Fibroblast of lung (primary cell): ENCODE data around the gene DCLRE1A. TPM values are rescaled to one million over a fixed set of nuclear protein-coding genes. Genes with fewer than 3 reads are reported as not detected.
"Not testable (repeated sequence)": the region's sequence is repeated elsewhere in the genome, so short reads cannot be mapped to it uniquely, and the experiment has no call there.

Source experiments
- DNase-seq, 2 donors: peaks; one replicate each; pipeline versions ENCODE4 v3.0.0 to v3.0.0-alpha.2; 2010; ENCODE audit warnings: low read depth in 2 of 2
- H2AFZ ChIP-seq: 2 replicates; pipeline ENCODE4 v1.5.1; 2012; ENCODE audit warnings: low read length, control low read depth, inconsistent platforms
- H3K27ac ChIP-seq: 2 replicates; pipeline ENCODE4 v1.5.1; 2011; ENCODE audit warnings: low read length, control low read depth; ENCODE audit not compliant: insufficient read depth
- H3K27me3 ChIP-seq: 2 replicates; pipeline ENCODE4 v1.5.1; 2011; ENCODE audit warnings: mild to moderate bottlenecking, low read length; ENCODE audit not compliant: control insufficient read depth, insufficient read depth
- H3K36me3 ChIP-seq: 2 replicates; pipeline ENCODE4 v1.5.1; 2011; ENCODE audit warnings: low read length; ENCODE audit not compliant: control insufficient read depth, insufficient read depth
- H3K4me1 ChIP-seq: 2 replicates; pipeline ENCODE4 v1.5.1; 2011; ENCODE audit warnings: low read length; ENCODE audit not compliant: control insufficient read depth, insufficient read depth; ENCODE audit errors: extremely low read depth
- H3K4me2 ChIP-seq: 2 replicates; pipeline ENCODE4 v1.5.1; 2011; ENCODE audit warnings: low read length, control low read depth; ENCODE audit not compliant: insufficient read depth; ENCODE audit errors: extremely low read depth
- H3K4me3 ChIP-seq, 4 experiments: fragments of 200-600 bp in 1 of 4; sonication (generic) in 1 of 4; replicated peaks in 1 of 4; 2 replicates each; pipeline ENCODE4 v1.5.1; 2011 to 2016; ENCODE audit warnings: low read length in 4 of 4, low read depth in 3 of 4, mild to moderate bottlenecking in 3 of 4, control low read depth in 2 of 4, inconsistent platforms in 1 of 4, mixed read lengths in 1 of 4; ENCODE audit not compliant: insufficient read depth in 1 of 4; ENCODE audit errors: control extremely low read depth in 1 of 4
- H3K79me2 ChIP-seq: 2 replicates; pipeline ENCODE4 v1.5.1; 2012; ENCODE audit warnings: mild to moderate bottlenecking, low read length, inconsistent platforms; ENCODE audit not compliant: control insufficient read depth, insufficient read depth
- H3K9ac ChIP-seq: 2 replicates; pipeline ENCODE4 v1.5.1; 2011; ENCODE audit warnings: mild to moderate bottlenecking, low read length, control low read depth; ENCODE audit not compliant: insufficient read depth
- H3K9me3 ChIP-seq: 2 replicates; pipeline ENCODE4 v1.5.1; 2012; ENCODE audit warnings: low read depth, low read length; ENCODE audit not compliant: control insufficient read depth, insufficient read depth
- H4K20me1 ChIP-seq: 2 replicates; pipeline ENCODE4 v1.5.1; 2011; ENCODE audit warnings: low read length; ENCODE audit not compliant: control insufficient read depth, insufficient read depth; ENCODE audit errors: extremely low read depth
- CTCF ChIP-seq, 2 donors: IDR thresholded peaks in 1 of 2; conservative IDR thresholded peaks in 1 of 2; 1 replicate in 1 of 2; 2 replicates in 1 of 2; pipeline ENCODE4 v1.5.1; 2011 to 2012; ENCODE audit warnings: low read length in 2 of 2, control low read depth in 1 of 2, inconsistent platforms in 1 of 2, low read depth in 1 of 2, mild to moderate bottlenecking in 1 of 2
- EZH2 ChIP-seq: IDR thresholded peaks from 2 replicates; pipeline ENCODE4 v1.5.1; 2012; ENCODE audit warnings: low read length, control low read depth, mild to moderate bottlenecking; ENCODE audit errors: missing control alignments
- polyA plus RNA-seq, 2 donors: library from polyadenylated mRNA; depleted of rRNA in 1 of 2; stranded (reverse) in 1 of 2; unstranded in 1 of 2; fragments of >200 nt; gene quantifications; 2 replicates each; pipeline ENCODE4 v1.2.1, GENCODE V29; 2011 to 2012; ENCODE audit warnings: missing spikeins in 1 of 2
- total RNA-seq: library from RNA; depleted of rRNA; stranded (reverse); fragments of >200 nt; gene quantifications from 2 replicates; pipeline ENCODE4 v1.2.1, GENCODE V29; 2014

Gene DCLRE1A
- total and polyA plus RNA-seq, 2 donors (not counting 1 experiment from before 2014, with no cell fraction given) = 5.2 to 9.4 TPM

- Histone ChIP-seq H3K79me2 (no peaks in the 10 kb centered on the region), H4K20me1 (no peaks in the 10 kb centered on the region), H3K4me1 (no peaks in the 10 kb centered on the region), H2AFZ (no peak overlapping the region), H3K4me3 (no peak overlapping the region), H3K4me2 (no peak overlapping the region), H3K27ac (no peak overlapping the region), H3K36me3 (no peaks in the 10 kb centered on the region), H3K9ac (no peak overlapping the region), H3K27me3 (no peaks in the 10 kb centered on the region), H3K9me3 (no peaks in the 10 kb centered on the region)
- no peak for DNase-seq
- no peak for TF ChIP-seq EZH2
- TF ChIP-seq CTCF (conservative IDR thresholded peaks at IDR 0.05 in 1 of 2, IDR thresholded peaks at IDR 0.05 in 1 of 2; ENCODE audit: low read depth in 1 of 2, low read length in 2 of 2) = no peak
Observed at GRCh38 chr10:113843972-113844485, 9.9 kb downstream of the DCLRE1A start.

GRCh38 chr10:113842171-113842570 is 11.7 kb downstream of the DCLRE1A start:
- no peak for DNase-seq
- no peak overlapping the region for H3K9ac ChIP-seq
- H3K79me2 ChIP-seq = no peaks in the 10 kb centered on the region
- no peak overlapping the region for H2AFZ ChIP-seq
- no peaks in the 10 kb centered on the region for H3K9me3 ChIP-seq
- TF ChIP-seq EZH2 (no peak), CTCF (conservative IDR thresholded peaks at IDR 0.05 in 1 of 2, IDR thresholded peaks at IDR 0.05 in 1 of 2; ENCODE audit: low read depth in 1 of 2, low read length in 2 of 2) (no peak)
- H3K4me1 ChIP-seq = no peaks in the 10 kb centered on the region
- no peak overlapping the region for H3K4me3 ChIP-seq
- no peaks in the 10 kb centered on the region for H3K36me3 ChIP-seq
- H4K20me1 ChIP-seq = no peaks in the 10 kb centered on the region
- no peak overlapping the region for H3K27ac ChIP-seq
- no peaks in the 10 kb centered on the region for H3K27me3 ChIP-seq
- H3K4me2 ChIP-seq = no peak overlapping the region

- not testable (repeated sequence) for DNase-seq
Observed at GRCh38 chr10:113828567-113828966, 25.3 kb downstream of the DCLRE1A start.

More at GRCh38 chr10:113828567-113828966, 25.3 kb downstream of the DCLRE1A start:
- not testable (repeated sequence) for H3K9ac ChIP-seq, H4K20me1 ChIP-seq, H3K36me3 ChIP-seq, H2AFZ ChIP-seq, H3K79me2 ChIP-seq, H3K27ac ChIP-seq, H3K4me1 ChIP-seq, H3K27me3 ChIP-seq, H3K4me2 ChIP-seq, H3K4me3 ChIP-seq, H3K9me3 ChIP-seq
